ENCODE results near the gene DCPS.

DNA sequence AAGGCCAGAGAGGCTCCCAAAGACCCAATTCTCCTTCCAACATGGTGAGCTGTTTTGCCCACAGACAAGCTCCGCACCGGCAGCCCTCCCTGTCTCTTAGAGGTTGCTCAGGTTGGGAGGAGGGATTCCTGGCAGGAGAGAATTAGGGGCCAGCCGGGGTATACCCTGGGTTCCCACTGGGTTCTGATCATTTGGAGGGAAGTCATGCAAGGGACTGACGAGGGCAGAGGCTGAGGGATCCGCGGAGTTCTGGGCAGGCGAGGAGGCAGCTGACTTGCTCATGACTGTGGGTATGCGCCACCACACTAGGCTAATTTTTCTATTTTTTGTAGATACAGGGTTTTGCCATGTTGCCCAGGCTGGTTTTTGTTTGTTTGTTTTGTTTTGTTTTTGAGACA is 56.2 kb downstream of the DCPS start:
- TF ChIP-seq POLR2A (IDR thresholded peaks at IDR 0.05; ENCODE audit: borderline replicate concordance, extremely low read depth, insufficient read depth, insufficient read length) (no peak), JUND (IDR thresholded peaks at IDR 0.05) (no peak), CBX3 (IDR thresholded peaks at IDR 0.05; ENCODE audit: low read depth) (no peak), EGR1 (IDR thresholded peaks at IDR 0.05; ENCODE audit: low read depth) (no peak), CEBPB (IDR thresholded peaks at IDR 0.05; ENCODE audit: low read depth) (no peak), RAD21 (IDR thresholded peaks at IDR 0.05; ENCODE audit: low read depth) (no peak)
- TF ChIP-seq, protein P1, sequence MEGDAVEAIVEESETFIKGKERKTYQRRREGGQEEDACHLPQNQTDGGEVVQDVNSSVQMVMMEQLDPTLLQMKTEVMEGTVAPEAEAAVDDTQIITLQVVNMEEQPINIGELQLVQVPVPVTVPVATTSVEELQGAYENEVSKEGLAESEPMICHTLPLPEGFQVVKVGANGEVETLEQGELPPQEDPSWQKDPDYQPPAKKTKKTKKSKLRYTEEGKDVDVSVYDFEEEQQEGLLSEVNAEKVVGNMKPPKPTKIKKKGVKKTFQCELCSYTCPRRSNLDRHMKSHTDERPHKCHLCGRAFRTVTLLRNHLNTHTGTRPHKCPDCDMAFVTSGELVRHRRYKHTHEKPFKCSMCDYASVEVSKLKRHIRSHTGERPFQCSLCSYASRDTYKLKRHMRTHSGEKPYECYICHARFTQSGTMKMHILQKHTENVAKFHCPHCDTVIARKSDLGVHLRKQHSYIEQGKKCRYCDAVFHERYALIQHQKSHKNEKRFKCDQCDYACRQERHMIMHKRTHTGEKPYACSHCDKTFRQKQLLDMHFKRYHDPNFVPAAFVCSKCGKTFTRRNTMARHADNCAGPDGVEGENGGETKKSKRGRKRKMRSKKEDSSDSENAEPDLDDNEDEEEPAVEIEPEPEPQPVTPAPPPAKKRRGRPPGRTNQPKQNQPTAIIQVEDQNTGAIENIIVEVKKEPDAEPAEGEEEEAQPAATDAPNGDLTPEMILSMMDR (IDR thresholded peaks at IDR 0.05 in 2 of 3, conservative IDR thresholded peaks at IDR 0.05 in 1 of 3; ENCODE audit: borderline replicate concordance in 1 of 3, insufficient read depth in 1 of 3, low read depth in 2 of 3, low read length in 2 of 3), result no peak
